Left hindlimb (tissue), 1 donor: ENCODE measurements around the gene DUSP3.

ENCODE experiments used
- DNase-seq: peaks from one replicate; pipeline ENCODE4 v3.0.0-alpha.2; 2018

DUSP3 gene

DNA sequence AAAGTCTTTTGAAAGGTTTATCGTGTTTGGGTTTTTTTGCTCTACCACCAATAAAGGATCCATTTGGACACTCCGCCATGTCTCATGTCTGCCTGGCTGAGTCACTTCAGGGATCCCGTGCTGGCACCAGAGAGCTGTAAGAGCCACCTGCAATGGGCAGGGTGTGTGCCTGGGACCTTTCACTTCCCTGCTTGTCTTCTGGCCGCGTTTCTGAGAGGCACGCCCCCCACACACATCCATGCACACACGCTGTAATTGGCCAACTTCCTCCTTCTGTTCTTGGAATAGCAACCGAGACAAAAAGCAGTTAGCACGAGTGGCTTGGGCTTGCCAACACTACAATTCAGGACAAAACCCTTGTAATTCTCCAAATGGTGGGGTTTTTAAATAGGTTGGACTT is 10.4 kb downstream of the DUSP3 start:
- DNase-seq = no peak

DNA sequence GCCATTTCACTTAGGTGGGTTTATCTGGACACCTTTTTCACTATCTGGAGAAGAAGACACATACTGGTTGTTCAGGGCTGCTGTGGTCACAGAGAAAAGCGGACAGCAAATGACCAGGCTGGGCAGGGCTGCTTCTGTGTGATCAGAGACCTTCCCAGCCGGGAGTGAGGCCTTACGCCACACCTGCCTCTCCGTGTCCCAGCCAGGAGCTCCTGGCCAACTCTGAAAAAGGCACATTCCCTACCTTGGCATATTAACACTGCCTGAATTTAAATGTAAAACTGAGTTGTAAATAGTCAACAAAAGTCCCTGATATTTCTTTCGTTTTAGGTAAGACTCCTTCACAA is 11.1 kb downstream of the DUSP3 start:
- DNase-seq = no peak

DNA sequence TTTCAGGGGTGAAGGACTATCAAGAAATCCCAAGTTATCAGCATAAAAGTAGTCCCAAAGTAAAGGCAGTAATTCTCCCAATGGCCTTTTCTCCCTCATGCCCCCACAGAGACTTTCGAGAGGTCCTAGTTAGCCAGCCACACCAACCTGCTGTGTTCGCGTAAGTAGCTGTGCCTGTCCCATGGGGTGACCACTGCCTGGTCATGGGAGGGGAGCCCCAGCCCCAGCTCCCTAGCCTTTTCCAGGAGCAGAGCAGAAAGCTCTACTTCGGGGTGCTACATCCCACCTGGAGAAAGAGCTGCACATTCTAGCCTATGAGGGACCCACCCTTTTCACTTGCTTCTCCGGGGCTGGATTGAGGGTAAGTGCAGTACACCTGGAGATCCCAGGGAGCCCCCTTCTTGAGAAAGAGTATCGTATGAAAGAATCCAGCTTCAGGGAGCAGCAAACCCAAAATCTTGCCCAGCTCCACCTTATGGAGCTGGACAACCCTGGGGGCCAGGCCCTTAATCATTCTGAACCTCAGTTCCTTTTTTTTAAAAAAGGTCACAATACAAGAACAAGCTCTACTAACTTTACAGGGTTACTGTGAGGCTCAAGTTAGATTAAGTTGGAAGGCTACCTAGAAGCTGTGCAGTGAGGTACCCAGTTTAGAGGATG is 11.6 kb downstream of the DUSP3 start:
- DNase-seq = no peak

DNA sequence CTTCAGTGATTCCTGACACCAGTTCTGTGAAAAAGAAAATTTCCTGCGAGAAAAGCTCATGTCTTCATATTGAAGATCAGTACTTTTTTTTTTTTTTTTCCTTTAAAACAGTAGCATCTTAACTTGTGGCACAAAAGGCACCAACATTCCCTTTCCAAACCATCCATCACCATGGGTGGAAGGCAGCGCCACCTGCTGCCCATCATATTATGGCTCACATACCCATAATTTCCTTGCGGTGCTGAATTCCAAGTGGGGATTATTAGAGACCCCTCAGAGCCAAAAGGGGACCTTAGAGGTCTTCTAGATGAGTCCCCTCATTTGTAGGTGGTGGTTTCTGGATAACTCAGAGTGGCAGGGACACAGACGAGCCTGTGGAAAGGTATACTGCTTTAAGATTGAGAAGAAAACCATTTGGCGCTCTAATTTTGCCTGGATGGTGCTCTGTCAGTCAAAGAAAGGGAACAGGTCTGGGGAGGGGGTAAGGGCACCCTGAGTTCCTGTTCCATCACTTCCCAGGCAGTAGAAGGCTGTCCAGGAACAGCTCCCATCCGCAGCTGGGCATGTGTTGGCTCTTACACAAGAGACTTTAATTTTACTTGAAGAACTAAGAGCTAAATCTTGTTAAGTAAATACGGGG is 12.2 kb downstream of the DUSP3 start:
- no peak for DNase-seq

DNA sequence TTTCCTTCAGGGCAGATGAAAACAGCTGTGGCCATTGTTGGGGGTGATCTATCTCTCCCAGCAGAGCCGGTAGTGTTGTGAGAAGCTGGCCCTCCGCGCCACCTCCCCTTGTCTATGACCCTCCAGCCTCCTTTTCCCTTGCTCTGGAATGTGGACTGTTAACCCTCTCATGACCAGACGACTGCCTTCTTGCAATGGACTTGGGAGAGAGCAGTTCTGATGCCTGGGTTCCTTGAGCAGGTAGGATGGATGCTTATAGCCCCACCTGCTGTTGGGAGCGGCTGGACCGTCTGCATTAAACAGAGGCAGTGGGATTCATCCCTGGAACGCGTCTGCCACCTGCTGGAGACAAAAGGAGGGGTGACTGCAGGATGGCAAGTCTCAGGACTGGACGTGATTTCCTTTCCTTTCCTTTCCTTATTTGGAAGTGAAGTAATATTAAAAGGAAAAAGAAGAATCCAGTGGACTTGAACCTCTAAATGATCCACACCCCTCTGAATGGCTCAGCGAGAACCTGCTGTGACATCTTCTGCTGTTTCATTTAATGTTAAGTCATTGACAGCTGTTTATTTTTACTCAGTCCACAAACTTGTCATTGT is 18.4 kb downstream of the DUSP3 start:
- peak; percentile 92 for DNase-seq

DNA sequence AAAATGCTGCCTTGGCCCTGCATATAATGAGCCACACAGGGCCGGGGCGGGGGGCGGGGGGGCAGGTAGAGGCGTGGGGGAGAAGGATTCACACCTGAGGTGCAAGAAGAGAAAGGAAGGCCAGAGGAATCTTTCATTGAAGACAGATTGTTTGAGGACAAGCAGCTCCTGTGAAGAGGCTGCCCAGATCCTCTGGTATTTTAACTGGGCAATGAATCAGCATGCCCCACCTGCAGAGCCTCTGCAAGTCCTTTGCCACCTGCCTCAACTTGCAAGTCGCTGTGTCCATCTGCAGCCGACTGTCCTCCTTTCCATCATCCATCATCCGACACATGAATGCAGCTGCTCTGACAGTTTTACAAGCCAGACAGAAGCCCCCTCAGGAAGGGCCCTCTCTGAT is 18.9 kb downstream of the DUSP3 start:
- DNase-seq = no peak

DNA sequence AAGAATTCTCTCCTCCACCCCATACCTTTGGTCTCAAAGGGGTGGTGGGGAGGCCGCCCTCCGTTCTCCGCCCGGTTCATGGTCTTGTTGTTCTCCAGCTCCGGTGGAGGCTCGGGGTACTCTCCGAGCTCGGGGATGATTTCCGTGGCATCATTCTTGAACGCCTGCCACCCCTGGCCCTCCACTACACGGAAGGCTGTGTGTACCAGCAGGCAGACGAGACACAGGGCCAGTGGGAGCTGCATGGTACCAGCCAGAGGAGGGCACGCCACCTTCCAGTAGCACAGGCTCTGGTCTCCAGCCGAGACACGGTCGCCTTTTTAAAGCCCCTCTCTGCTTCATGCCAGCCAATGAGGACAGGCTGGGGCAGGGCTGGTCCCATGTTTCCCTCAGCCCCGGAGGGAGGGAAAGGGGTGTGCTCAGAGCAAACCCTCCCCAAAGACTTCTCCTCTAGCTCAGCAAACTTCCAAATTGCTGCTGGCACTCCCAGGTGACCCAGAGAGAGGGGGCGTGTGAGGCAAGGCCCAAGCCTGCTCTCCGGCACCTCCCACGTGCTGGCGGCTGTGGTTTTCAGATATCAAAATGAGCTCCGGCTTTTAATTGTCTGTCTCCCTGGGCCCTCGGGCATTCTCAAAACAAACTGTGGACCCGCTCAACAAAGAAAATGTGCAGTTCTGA is 20.1 kb downstream of the DUSP3 start, which contains the start of gene SOST:
TSS of gene SOST (minus strand) at position 295 of the 678 bp plus-strand sequence. CDS start at position 245, 50 bp downstream.
- no peak for DNase-seq

DNA sequence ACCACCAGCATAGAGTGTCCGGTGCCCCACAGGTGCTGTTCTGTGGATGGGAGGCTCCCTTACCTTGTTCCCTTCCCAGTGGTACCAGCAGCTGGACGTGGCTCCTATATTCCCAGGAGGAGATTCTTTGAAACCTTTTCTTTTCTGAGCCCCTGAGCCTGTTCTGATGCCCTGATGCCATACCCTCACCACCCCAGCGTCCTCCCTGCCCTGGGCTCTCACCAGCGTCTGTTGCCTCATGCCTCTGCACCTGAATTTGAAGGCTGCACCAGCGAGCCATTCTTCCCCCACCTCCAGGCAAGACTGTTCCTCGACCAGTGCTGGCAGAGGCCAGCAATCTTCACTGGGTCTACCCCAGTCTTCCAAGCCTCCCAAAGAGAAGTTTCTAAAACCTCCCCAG is 20.7 kb downstream of the DUSP3 start:
- DNase-seq = no peak

DNA sequence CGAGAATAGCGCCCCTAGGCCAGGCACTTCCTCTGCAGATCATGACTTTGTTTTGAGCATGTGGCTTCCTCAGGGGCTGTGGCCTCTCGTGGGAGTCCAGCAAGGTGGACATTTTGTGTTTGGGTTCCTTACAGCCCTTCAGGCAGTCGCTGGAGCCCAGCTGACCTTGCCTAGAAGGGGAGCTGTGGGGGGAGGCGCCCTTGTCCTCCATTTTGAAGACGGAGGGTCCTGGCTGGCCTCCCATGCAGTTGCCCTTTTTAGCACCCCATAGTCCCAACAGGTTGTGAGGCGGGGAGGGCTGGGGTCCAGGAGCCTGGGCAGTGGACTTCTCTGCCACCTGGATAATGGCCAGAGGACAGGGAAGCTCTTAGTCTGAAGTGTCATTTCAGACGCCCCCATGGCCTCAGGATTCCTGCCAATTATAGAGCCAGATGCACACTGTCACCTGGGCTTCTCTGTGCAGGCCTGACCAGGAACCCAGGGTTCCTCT is 21.6 kb downstream of the DUSP3 start:
- DNase-seq = peak; percentile 3

DNA sequence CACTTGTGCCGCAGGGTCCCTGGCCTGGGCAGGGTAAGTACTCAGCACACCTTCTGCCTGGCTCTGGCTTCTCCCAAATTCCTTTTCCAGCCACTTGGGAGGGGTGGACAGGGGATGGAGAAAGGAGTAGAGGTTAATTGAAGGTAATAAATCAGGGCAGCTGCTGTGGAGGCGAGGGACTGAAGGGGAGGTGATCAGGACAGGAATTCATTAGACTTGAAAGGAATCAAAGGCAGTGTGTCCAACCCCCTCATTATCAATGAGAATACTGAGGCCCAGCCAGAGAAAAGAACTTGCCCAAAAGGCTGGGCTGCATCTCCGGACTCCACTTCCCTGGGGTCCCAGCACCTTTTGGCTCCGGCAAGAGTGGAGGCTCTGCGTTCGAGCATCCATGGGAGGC is 22.6 kb downstream of the DUSP3 start:
- DNase-seq = no peak

DNA sequence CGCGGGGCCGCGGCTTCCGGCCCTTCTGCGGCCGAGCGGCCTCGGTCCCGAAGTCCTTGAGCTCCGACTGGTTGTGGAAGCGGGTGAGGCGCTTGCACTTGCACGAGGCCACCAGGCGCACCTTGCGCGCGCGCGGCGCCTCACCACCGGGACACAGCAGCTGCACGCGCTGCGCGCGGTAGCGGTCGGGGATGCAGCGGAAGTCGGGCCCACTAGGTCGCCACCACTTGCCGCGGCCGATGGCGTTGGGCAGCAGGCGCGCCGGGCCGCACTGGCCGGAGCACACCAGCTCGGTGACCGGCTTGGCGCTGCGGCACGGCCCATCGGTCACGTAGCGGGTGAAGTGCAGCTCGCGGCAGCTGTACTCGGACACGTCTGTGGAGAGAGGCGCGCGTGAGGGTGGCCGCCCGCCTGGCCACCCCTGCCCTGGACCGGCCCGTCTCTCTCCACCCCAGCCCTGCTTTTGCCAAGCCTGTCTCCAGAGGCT is 23.3 kb downstream of the DUSP3 start:
- peak; percentile 63 for DNase-seq

DNA sequence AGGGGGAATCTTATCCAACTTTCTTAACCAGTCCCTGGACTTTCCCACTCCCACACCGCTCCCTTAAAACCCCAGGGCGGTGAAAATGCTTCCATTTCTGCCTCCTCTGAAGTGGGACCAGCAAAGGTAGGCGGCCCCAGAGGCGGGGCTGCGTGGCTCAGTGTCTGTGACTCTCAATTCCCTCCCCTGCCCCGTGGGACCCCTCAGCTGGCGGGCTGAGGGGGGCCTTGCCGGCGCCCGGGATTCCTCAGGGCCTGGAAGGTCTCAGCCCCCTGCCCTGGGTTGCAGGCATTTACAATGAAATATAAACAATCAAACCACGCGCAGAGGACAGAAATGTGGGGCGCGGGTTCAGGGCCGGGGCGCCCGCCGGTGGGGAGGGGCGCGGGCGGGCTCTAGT is 23.8 kb downstream of the DUSP3 start:
- DNase-seq = no peak

DNA sequence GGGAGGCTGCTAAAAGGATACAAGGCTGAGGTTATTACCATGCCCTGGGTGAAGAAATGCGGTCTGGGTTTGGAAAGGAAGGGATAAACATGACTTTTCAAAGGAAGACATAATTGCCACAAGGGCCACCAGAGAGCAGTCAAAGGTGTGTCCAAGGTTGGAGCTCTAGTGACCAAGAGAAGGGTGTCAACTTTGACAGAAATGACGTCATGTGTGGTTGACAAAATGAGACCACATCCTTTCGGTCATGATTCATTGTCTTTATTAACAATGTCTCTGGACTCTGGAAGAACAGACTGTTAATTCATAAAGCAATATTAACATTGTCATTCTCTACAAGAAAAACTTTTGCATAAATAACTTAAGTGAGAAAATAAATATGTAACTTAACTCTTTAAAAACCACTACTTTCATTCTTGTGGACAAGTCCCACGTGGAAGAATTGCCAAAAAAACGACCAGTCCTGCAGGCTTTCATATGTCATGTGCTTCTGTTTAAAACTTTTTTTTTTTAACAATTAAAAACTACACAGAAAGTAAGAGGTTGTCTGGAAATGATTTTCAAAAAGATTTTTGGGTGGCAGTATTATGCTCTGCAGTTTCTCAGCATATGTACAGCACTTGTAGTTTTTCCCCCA is 25.2 kb downstream of the DUSP3 start:
- DNase-seq = no peak

DNA sequence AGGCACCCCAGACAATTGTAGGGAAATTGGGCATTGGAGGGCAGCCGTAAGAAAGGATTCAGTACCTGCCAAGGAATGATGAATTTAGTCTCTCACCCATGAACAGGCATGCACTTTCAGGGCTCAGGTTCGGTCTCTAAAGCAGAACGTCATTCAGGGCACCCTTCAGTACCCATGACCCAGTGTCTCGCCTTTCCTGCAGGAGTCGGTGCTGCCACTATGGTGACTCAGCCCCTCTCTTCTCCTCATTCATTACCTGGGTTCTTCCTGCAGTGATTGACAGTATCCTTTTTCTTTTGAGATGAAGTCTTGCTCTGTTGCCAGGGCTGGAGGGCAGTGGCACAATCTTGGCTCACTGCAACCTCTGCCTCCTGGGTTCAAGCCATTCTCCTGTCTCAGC is 28.6 kb downstream of the DUSP3 start:
- DNase-seq = no peak

DNA sequence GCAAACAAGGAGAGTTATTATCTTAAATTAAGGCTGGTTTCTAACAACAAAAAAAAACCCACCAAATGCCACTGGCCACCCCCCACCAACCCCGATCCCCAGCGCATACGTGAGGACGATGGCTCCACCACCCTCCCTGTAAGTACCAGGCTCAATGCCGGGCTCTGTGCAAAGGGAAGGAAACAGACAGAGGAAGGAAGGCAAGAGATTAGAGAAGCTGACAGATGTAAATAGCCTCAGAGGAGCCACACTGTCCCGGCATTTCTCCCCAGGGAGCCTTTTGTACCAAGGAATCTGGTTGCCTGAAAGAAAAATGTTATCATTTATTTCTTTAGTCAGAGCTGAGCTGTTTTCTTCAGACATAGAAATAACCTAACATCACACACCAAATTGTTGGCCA is 33.2 kb downstream of the DUSP3 start:
- no peak for DNase-seq

DNA sequence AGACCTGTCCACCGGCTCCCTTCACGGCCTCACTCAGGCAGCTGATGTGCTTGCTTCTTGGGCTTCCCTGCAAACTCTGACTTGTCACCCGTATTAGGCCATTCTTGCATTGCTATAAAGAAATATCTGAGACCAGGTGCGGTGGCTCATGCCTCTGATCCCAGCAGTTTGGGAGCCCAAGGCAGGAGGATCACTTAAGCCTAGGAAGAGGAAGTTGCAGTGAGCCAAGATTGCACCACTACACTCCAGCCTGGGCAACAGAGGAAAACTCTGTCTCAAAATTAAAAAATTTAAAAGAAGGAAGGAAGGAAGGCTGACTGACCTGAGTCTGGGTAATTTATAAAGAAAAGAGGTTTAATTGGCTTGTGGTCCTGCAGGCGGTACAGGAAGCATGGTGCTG is 37.1 kb downstream of the DUSP3 start:
- DNase-seq = no peak

DNA sequence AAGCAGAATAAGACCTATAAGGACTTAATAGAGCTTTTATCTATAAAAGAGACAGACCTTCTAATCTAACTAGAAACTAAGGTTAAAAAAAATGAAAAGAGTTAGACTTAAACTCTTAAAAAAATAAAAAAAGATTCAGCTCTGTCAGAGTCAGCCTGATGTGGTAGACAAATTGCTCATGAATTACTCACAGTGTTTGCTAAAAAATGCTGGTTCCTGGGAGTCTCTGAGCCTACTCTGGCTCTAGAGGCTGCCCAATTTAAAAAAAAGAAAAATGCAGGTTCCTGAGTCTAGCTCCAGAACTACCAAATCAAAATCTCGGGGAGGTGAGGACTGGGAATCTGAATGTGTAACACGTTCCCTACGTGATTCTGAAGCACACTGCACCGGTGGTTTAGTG is 38.2 kb downstream of the DUSP3 start:
- no peak for DNase-seq

DNA sequence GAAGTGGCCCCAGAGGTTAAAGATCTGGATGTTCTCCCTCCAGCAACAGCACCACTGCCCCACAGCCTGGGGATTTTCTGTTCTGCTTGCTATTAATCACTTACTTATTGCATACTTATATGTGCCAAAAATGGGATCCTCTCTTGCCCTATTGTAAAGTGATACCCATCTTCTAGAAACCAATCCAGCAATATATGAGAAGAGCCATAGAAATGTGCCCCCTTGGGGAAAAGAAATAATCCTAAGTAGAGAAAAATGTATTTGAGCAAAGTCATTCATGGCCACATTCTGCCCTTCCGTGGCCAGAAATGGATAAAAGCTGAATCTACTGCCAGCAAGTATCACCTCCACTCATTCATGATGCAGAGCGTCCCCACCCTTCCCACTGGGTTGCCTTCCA is 41.1 kb downstream of the DUSP3 start:
- DNase-seq = no peak

DNA sequence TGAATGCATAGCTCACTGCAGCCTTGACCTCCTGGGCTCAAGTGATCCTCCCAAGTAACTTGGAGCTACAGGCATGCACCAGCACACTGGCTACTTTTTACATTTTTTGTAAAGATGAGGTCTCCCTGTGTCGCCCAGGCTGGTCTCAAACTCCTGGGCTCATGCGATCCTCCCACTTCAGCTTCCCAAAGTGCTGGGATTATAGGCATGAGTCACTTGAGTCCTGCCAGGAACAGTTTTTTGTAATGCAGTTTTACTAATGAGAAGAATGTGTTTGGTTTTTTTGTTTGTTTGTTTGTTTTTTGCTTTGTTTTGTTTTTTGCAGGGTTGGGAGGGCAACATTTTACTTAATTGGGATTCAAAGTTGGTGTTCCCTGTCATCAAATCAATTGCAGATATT is 42.4 kb downstream of the DUSP3 start:
- no peak for DNase-seq

DNA sequence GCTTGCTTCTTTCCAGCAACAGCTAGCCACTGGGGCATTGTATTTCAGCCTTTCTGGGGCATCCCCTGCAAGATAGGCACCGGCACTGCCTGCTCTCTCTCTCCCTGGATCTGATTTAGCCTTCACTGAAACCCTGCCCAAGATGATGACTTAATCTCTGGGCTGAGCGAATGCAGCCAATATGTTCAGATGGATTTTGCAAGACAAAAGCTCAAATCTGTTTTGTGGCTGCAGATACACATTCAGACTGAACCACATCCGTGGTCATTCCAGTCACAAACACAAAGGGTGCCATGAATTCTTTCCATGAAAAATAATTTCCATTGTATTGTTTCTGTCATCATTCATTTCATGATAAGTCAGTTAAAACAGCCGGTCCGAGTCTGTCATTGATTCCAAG is 44.4 kb downstream of the DUSP3 start:
- DNase-seq = no peak

DNA sequence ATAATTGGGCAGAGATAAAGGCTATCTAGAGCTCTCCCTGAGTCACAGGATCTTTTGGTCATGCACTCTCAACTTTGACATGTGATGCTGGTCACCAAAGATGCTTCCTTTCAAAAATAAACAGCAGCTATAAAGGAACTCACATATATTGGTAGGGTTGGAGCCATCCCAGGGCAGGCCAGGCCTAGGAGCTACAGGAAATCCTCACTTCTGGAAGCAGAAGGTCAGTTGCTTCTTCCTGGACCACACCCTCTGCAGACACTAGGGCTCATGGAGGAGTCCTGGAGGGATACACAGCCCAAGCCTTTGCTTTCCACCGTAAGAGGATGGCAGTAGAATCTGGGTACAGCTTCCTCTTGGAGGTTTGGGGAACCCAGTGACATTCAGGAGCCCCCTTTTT is 44.8 kb downstream of the DUSP3 start:
- no peak for DNase-seq

DNA sequence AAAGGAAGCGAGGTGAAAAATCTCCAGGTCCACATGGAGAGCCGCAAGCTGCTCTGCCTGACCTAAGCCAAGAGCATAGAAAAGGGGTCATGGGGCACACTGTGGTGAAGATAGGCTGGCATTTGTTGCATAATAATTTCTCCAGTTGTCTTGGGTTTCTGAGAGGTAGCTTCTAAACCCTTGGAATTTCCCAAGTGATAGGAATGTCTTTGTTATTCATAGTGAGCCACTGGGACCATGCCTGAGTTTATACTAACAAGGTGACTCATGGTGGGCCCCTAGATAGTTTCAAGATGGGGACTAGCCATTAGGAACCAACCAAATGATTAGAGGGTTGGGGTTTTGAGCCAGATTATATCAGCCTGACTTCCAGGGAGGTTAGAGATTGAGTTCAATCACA is 45.8 kb downstream of the DUSP3 start:
- no peak for DNase-seq

DNA sequence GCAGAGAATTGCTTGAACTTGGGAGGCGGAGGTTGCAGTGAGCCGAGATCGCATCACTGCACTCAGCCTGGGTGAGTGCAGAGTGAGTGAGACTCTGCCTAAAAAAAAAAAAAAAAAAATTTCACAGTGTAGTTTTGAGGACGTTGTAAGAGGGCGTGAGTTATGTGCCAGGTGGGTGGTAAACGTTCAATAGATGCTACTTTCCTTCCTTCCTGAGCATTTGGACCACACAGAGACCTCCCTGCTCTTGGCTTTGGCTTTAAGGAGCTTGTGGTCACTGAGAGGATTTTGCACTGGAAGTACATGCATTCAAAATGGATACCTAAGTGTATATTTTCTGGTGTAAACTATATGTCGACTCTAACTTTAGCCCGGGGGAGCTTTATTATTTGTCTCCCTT is 50.7 kb downstream of the DUSP3 start:
- no peak for DNase-seq
